ENCODE data around the gene SMAD1.
"Not testable (repeated sequence)": the region's sequence is repeated elsewhere in the genome, so short reads cannot be mapped to it uniquely, and the experiment has no call there.

SMAD1 gene

DNA sequence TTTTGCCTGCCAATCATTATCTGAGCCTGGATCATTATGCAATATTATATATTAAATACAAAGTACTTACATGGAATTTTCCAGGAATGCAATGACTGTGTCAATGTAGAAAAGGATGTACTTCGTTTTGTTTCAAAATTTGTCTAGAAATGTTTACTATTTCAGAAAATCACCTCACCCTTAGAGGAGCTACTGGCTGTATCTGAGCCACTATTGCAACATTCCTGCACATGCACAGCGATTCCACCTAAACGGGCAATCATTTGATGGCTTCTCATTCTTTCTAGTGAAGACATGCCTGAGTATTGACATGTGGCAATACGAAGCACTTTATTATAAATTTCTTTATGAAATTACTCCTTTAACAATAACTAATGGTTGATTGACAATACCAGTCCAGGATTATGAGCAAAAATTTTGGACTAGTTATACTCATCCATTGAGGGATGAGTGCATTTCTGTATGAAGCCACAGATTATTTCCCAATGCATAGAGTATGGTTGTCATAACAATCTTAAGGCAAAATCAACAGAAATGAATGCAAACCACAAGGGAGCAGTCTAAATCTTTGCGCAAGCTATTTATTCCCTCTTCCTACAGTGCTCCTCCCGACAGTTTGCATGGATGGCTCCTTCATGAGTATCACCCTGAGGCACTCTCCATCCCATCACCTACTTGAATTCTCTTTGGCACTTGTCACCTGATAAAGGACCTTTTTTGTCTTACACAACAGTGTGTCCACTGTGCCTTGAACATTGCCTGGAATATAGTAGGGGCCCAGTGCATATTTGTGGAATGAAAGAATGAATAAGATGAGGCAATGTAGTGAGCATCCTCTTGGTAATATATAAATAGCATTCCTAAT, 101.8 kb downstream of the SMAD1 start:
- Histone ChIP-seq H3F3A (ENCODE audit: low read depth) (no peaks in the 10 kb centered on the region), H3K36me3 (ENCODE audit: insufficient read depth, low read length) (no peaks in the 10 kb centered on the region), H3K4me3 (ENCODE audit: low read length, poor library complexity, severe bottlenecking) (no peak overlapping the region)

DNA sequence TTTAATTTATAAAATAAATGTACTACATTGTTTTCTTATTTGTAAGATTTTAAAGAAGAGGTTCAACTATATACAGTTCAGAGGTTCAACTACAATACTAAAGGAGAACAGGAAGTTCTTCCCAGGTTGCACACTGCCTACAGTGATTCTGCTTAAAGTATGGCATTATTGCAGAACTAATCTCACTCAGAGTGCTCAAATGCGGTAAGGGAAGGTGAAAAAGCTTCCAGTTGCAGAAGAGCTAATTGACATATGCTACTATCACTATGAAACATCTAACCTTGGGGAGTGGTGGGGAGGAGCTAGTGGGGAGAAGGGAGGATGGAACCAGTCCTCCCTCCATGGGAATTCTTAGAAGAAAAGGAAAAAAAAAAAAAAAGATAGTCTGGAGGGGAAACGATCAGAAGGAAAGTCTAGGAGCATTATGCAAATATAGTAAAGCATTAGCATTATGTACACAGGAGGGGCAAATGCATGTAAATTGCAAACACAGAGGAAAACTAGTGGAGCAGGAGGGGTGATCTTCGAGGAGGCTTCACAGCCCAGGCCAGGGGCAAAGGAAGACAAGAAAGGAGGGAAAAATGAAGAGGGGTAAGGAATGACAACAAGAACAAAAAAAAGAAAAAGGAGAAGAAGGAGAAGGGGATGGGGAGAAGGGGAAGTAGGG, 105.6 kb downstream of the SMAD1 start:
- no peak overlapping the region for H3K9ac ChIP-seq (ENCODE audit: low read depth, low read length, poor library complexity, severe bottlenecking)
- no peak overlapping the region for H3K4me2 ChIP-seq (ENCODE audit: low read depth, low read length, poor library complexity, severe bottlenecking)
- no peaks in the 10 kb centered on the region for H3K36me3 ChIP-seq (ENCODE audit: insufficient read depth, low read length)
- H3K9me2 ChIP-seq (replicated peaks; ENCODE audit: low read depth, low read length), result no peaks in the 10 kb centered on the region
- H2AFZ ChIP-seq (ENCODE audit: low read length), result no peak overlapping the region
- TF ChIP-seq, protein P1, sequence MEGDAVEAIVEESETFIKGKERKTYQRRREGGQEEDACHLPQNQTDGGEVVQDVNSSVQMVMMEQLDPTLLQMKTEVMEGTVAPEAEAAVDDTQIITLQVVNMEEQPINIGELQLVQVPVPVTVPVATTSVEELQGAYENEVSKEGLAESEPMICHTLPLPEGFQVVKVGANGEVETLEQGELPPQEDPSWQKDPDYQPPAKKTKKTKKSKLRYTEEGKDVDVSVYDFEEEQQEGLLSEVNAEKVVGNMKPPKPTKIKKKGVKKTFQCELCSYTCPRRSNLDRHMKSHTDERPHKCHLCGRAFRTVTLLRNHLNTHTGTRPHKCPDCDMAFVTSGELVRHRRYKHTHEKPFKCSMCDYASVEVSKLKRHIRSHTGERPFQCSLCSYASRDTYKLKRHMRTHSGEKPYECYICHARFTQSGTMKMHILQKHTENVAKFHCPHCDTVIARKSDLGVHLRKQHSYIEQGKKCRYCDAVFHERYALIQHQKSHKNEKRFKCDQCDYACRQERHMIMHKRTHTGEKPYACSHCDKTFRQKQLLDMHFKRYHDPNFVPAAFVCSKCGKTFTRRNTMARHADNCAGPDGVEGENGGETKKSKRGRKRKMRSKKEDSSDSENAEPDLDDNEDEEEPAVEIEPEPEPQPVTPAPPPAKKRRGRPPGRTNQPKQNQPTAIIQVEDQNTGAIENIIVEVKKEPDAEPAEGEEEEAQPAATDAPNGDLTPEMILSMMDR (conservative IDR thresholded peaks at IDR 0.05; ENCODE audit: low read length), result no peak
- no peak for TF ChIP-seq EZH2phosphoT487 (IDR thresholded peaks at IDR 0.05; ENCODE audit: borderline replicate concordance)
- no peaks in the 10 kb centered on the region for H3K4me1 ChIP-seq (ENCODE audit: insufficient read depth, low read length, poor library complexity, severe bottlenecking)
- H3K27me3 ChIP-seq (ENCODE audit: insufficient read depth, low read length, poor library complexity, severe bottlenecking), result no peaks in the 10 kb centered on the region
- no peaks in the 10 kb centered on the region for H3F3A ChIP-seq (ENCODE audit: low read depth)
- 0 out of 2 replicates have a peak, but pooled peaks cover 4% of the 10 kb centered on the region for H3K9me3 ChIP-seq (ENCODE audit: insufficient read depth, low read depth, low read length)
- H3K79me2 ChIP-seq (ENCODE audit: insufficient read depth, low read length), result no peaks in the 10 kb centered on the region
- no peak overlapping the region for H3K4me3 ChIP-seq (ENCODE audit: low read length, poor library complexity, severe bottlenecking)
- no peaks in the 10 kb centered on the region for H4K20me1 ChIP-seq (ENCODE audit: insufficient read depth, low read length, poor library complexity, severe bottlenecking)

More for the DNA sequence above, 101.8 kb downstream of the SMAD1 start:
- Histone ChIP-seq H3K79me2 (ENCODE audit: insufficient read depth, low read length) (no peaks in the 10 kb centered on the region), H3K9ac (ENCODE audit: low read depth, low read length, poor library complexity, severe bottlenecking) (no peak overlapping the region), H2AFZ (ENCODE audit: low read length) (no peak overlapping the region), H3K9me2 (replicated peaks; ENCODE audit: low read depth, low read length) (no peaks in the 10 kb centered on the region), H3K9me3 (ENCODE audit: insufficient read depth, low read depth, low read length) (no peaks in the 10 kb centered on the region), H3K4me2 (ENCODE audit: low read depth, low read length, poor library complexity, severe bottlenecking) (no peak overlapping the region), H3K4me1 (ENCODE audit: insufficient read depth, low read length, poor library complexity, severe bottlenecking) (no peaks in the 10 kb centered on the region), H3K27me3 (ENCODE audit: insufficient read depth, low read length, poor library complexity, severe bottlenecking) (no peaks in the 10 kb centered on the region), H4K20me1 (ENCODE audit: insufficient read depth, low read length, poor library complexity, severe bottlenecking) (no peaks in the 10 kb centered on the region)
- no peak for TF ChIP-seq EZH2phosphoT487 (IDR thresholded peaks at IDR 0.05; ENCODE audit: borderline replicate concordance)

- H3F3A ChIP-seq (ENCODE audit: low read depth); H3K79me2 ChIP-seq (ENCODE audit: insufficient read depth, low read length); H3K9ac ChIP-seq (ENCODE audit: low read depth, low read length, poor library complexity, severe bottlenecking); H3K27me3 ChIP-seq (ENCODE audit: insufficient read depth, low read length, poor library complexity, severe bottlenecking); H4K20me1 ChIP-seq (ENCODE audit: insufficient read depth, low read length, poor library complexity, severe bottlenecking); H3K9me3 ChIP-seq (ENCODE audit: insufficient read depth, low read depth, low read length); H3K4me3 ChIP-seq (ENCODE audit: low read length, poor library complexity, severe bottlenecking); H3K36me3 ChIP-seq (ENCODE audit: insufficient read depth, low read length); H3K4me2 ChIP-seq (ENCODE audit: low read depth, low read length, poor library complexity, severe bottlenecking); H2AFZ ChIP-seq (ENCODE audit: low read length); H3K4me1 ChIP-seq (ENCODE audit: insufficient read depth, low read length, poor library complexity, severe bottlenecking); H3K9me2 ChIP-seq (replicated peaks; ENCODE audit: low read depth, low read length): not testable (repeated sequence)
Observed at GRCh38 chr4:145589381-145589780, 107.7 kb downstream of the SMAD1 start.

- H3K27me3 ChIP-seq (ENCODE audit: insufficient read depth, low read length, poor library complexity, severe bottlenecking), result no peaks in the 10 kb centered on the region
- H3K4me3 ChIP-seq (ENCODE audit: low read length, poor library complexity, severe bottlenecking), result no peak overlapping the region
- H3K9me3 ChIP-seq (ENCODE audit: insufficient read depth, low read depth, low read length), result 0 out of 2 replicates have a peak, but pooled peaks cover 4% of the 10 kb centered on the region
- no peaks in the 10 kb centered on the region for H3K4me1 ChIP-seq (ENCODE audit: insufficient read depth, low read length, poor library complexity, severe bottlenecking)
- H3K36me3 ChIP-seq (ENCODE audit: insufficient read depth, low read length), result no peaks in the 10 kb centered on the region
- no peak overlapping the region for H3K9ac ChIP-seq (ENCODE audit: low read depth, low read length, poor library complexity, severe bottlenecking)
- no peak overlapping the region for H3K4me2 ChIP-seq (ENCODE audit: low read depth, low read length, poor library complexity, severe bottlenecking)
- H2AFZ ChIP-seq (ENCODE audit: low read length), result no peak overlapping the region
- no peaks in the 10 kb centered on the region for H3K79me2 ChIP-seq (ENCODE audit: insufficient read depth, low read length)
- no peaks in the 10 kb centered on the region for H3F3A ChIP-seq (ENCODE audit: low read depth)
- no peak for TF ChIP-seq EZH2phosphoT487 (IDR thresholded peaks at IDR 0.05; ENCODE audit: borderline replicate concordance)
- TF ChIP-seq, protein P1 (conservative IDR thresholded peaks at IDR 0.05; ENCODE audit: low read length), result no peak
- no peaks in the 10 kb centered on the region for H4K20me1 ChIP-seq (ENCODE audit: insufficient read depth, low read length, poor library complexity, severe bottlenecking)
- no peaks in the 10 kb centered on the region for H3K9me2 ChIP-seq (replicated peaks; ENCODE audit: low read depth, low read length)
Observed at GRCh38 chr4:145589916-145590702, 108.5 kb downstream of the SMAD1 start.
